Measurements from ENCODE around the gene FBXL17.

The FBXL17 gene

DNA sequence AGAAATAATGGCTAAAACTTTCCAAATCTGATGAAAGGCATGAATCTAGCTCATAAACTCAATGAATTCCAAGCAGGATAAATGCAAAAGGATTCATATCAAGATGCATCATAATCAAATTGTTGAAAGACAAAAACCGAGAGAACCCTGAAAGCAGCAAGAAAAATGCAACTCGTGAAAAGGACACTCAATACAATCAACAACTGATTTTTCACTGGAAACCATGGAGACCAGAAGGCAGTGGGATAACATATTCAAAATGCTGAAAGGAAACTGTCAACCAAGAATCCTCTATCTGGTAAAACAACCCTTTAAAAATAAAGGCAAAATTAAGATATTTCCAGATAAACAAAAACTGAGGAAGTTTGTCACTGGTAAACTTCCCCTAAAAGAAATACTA, 9.5 kb downstream of the FBXL17 start:
- no peak for DNase-seq

DNA sequence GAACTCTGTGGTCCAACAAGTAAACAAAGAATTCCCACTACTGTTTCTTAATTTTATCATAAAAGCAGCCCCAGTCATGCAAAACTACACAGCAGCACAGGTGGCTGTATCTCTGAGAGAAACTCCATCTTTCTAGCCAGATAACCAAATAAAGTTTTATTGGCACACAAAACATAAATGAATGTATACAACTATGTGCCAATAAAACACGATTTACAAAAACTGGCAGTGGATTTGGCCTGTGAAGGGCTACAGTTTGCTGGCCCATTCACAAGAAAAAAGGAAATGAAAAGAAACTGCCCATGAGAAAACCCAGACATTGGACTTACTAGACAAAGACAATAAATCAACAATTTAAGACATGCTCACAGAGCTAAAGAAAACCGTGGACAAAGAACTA, 10.6 kb downstream of the FBXL17 start:
- DNase-seq = no peak

DNA sequence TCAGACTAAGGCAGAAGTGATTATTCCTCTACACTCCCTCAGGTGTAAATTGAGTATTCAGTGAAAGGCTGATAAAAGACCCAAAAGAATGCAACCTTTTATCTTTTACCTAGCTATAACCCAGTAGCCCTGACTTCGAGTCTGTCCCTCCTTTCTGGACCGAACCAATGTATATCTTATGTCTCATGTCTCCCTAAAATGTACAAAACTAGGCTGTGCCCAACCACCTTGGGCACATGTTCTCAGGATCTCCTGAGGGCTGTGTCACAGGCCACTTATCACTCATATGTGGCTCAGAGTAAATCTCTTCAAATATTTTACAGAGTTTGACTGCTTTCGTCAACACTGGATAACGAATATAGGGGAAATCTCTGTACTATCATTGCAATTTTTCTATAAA, 12.7 kb downstream of the FBXL17 start:
- DNase-seq = no peak

DNA sequence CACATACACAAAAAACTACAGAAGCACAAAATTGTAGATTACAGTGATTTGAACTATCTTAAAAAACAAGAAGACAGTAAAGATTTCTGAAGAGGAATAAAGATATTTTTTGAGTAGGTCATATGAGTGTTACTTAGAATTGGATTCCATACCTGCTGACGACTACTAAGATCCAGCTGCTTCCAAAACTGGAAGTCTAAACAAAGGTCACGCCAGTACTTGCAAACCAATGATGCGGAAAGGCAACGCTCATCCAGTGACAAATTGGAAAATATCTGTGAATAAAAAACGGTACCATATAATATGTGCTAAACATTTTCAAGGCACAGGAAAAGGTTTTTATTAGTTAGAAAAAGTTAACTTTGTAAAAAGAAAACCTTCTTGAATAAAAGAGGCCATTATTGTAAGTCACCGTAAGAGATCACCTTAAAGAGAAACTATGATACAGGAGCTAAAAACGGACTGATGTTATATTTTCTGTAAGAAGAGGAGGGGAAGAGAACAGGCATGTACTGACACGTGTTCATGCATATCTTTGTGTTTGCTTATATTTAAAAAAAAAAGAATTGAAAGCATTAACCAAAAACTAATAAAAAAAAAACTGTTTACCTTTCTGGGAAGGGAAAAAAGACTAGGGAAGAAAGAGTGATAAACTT, 14.1 kb downstream of the FBXL17 start:
- DNase-seq = peak in 1 of 3 experiments; percentile 43

DNA sequence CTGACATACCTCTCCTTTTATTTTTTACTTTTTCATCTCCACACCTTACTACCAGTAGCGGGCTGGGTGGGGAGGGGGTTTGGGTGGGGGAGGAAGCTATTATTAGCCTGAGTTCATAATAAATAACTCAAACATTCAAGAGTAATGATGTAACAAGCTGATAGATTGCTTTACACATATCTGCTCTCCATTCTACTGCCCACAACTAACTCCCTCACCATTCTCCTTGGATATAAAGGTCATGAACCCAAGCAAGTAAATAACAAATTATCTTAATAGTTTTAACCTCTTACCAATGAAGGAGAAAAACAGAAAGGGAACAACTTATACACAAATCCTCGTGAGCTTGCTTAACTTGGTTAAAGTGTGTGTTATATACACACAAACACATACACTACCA, 15.4 kb downstream of the FBXL17 start:
- DNase-seq = no peak

DNA sequence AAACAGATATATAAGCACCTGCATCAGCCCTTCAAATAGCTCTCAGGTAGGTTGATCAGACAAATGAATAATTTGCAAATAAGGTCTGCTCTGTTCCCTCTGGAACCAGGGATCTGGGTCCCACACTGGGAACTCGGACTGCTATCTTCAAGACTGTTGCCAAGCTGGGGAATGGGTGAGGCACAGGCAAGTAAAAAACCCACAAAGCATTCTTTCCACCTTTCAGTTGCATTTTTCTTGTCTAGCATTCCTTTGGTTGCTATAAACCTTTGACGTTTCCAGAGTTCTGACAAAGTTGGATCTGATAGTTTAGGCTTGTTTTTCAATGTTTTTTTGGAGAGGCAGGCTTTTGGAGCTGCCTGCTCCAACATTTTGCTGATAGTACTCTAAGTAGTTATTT, 20.1 kb downstream of the FBXL17 start:
- DNase-seq = no peak

DNA sequence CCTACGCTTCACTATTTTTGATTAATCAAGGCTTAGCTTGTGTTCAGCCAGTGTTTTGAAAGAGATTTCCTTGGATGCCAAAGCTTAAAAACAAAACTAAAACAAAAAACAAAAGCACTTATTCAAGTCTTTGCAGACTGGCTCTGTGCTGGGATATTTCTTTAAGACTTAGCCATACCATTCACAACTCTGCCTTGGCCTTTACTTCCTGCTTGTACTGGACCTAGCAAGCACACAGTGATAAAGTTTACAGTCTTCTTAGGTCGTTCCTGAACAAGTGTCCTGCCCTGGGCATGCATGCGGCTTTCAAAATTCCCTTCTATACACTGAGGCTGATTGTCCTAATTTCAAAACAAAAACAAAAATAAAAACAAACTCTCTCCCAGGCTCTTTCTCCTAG, 20.7 kb downstream of the FBXL17 start:
- no peak for DNase-seq

DNA sequence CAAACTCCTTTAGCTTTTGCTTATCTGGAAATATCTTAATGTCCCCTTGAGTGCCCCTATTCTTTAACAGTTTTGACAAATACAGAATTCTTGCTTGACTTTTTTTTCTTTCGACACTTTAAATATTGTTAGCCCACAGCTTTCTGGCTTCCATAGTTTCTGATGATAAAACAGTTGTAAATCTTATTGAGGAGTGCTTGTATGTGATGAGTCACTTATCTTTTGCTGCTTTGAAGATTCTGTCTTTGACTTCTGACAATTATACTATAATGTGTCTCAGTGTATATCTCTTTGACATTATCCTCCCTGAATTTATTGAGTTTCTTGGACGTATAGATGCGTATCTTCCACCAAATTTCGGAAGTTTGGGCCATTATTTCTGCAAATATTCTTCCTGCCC, 21.6 kb downstream of the FBXL17 start:
- DNase-seq = no peak

DNA sequence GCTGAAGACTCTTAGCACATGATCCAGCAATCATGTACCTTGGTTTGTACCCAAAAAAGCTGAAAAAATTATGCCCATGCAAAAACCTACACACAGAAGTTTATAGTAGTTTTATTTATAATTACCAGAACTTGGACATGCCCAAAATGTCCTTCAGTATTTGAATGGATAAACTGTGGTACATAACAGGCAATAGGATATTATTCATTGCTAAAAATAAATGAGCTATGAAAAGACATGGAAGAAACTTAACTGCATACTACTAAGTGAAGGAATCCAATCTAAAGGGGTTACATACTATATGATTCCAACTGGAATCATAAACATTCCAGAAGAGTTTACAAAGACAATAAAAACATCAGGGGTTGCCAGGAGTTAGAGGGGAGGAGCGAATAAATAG, 25.6 kb downstream of the FBXL17 start:
- DNase-seq = no peak

DNA sequence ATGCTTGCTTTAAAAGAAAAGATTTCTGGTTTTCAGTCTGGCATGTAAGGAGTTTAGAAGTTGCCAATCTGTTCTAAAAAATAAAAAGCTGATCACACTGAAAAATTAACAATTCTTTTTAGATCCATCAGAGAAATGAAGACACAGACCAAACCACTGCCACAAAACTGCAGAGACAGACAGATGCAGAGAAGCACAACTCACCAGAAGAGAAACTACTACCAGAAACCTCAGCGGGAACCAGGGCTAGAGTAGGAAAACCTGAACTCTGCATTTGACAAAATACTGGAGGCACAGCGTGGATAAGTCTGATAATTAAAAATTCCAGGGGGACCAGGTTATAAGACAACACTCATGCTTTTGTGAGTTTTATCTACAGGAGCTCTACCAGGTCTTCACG, 28.8 kb downstream of the FBXL17 start:
- DNase-seq = no peak

DNA sequence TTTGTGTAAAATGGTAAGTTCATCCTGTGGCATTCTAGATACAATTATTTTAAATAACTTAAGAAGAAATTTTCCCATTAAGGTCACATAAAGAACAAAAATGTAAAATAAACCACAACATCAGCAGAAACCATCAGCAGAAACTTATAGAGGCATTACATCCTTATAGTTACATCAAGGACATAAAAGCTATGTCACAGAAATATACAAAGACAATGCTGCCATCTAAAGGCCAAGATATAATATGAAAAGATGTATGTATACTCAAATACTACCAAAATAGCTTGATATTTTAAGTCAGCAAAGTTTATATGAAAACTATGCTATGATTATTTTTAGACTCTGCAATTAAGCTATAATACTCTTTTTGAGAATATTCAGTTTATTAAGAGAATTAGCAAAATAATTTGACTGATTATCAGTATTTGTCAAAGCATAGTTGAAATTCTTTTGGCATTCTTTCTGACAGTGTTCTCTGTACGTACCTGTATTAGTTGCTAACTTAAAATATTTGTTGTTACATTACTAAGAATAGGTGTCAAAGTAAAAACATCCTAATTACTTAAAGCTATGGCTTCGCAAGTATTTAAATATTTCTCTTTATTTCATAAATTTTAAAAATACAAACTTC, 36.2 kb downstream of the FBXL17 start:
- DNase-seq = peak; percentile 2 to 64 (median 38)

DNA sequence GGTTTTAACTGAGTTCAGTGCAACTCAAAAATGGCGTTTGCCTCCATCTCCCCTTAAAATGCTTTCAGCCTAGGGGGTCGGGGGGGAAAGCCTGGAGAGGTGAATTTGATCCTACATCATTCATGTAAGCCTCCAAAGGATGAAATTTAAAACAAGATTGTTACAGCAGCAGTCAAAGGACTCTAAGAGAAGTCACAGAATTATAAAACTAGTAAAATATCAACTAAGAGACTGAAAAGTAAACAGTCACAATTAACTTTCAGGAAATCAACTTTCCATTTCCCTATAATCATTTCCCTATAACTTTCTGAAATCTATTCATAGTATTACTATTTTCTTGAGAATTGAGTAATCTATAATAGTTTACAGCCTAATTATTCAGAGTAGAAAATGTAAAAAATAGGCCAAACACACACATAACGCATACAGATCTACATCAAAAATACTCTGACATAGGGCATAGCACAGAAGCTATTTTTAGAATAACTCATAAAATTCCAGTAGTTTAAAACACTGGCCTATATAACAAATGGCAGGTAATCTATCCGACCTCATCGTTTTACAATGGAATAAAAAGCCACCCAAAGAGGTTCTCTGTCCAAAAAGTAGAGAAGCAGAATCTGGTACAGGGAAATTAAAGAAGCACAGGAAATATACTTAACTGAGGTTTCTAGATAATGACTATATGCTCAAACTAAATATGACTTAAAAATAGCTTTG, 37.6 kb downstream of the FBXL17 start:
- no peak for DNase-seq

DNA sequence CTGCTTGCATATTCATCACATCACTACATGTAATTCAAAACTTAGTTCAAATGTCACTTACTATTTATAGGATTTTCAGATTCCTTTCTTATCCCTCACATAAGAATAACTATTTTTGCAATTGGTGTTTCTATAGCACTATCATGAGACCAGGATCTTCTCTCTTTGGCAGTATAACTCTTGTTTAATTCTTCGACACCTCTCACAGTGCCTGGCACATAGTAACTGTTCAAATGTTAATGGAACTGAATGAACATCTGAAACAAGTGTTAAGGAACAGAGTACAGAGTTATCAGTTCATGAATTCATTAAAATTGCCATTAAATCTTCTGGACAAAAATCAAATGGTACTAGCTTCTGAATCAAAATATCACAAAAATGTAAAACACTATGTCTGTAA, 40.0 kb downstream of the FBXL17 start:
- DNase-seq = no peak

DNA sequence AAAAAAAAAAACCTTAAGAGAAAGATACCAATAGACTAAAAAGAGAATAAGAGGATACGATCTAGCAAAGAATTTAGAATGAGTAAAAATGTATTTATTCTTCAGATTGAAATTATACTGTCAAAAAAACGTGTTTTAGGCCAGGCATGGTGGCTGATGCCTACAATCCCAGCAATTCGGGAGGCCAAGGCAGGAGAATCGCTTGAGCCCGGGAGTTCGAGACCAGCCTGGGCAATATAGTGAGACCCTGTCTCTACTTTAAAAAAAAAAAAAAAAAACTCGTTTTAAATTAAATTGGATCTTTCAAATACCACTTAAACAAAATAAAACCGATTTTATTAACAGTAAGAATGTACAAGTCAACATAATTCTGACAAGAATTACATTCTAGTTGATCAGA, 41.8 kb downstream of the FBXL17 start:
- no peak for DNase-seq

DNA sequence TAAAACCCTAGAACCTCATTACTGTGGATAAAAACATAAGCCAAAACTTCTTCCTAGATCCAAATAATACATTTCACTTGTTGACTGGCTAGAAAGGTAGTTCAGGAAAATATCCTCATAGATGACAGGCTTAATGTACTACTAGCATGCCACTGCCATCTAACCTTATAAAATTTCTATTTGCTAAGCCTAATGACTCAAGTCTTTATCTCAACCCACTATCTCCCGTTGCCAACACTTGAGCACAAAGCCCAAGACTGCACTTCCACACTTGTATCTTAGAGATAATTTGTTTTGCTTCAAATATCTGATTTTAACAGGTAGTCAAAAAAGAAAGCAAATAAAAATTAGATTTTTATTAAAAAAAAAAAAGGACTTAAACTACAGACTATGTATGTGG, 42.7 kb downstream of the FBXL17 start:
- no peak for DNase-seq

DNA sequence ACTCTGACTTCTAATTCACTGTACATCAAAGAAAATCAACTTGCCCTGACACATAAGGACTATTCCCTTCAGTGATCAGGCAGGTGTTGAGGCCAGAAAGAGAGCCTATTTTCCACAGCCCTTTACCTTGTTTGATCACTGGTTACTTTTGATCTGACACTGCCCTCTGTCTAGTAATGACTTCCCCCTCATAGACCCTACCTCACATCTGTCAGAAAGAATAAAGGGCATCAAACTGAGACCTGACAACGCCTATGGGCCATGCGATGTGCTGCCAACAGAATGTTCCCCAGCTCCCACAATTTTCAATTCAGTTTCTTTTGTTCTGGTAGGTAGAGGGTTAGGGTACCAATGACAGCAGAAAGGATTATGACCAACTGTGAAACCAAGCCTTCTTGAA, 47.7 kb downstream of the FBXL17 start:
- peak in 1 of 3 experiments; percentile 2 for DNase-seq

DNA sequence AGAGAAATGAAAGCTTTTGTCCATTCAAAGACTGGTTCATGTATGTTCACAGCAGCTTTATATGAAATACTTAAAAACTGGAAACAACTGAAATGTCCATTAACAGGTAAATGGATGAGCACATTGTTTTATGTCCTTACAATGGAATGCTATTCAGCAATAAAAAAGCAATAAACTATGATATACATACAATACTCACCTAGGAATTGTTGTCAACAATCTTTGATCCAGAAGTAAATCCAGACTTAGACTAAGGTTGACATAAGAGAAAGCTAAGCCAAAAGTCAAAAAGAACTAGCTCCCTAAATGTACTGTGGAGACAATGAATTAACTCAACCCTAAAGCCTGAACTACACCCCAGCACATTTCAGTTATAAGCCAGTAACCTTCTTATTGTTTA, 54.9 kb downstream of the FBXL17 start:
- no peak for DNase-seq

DNA sequence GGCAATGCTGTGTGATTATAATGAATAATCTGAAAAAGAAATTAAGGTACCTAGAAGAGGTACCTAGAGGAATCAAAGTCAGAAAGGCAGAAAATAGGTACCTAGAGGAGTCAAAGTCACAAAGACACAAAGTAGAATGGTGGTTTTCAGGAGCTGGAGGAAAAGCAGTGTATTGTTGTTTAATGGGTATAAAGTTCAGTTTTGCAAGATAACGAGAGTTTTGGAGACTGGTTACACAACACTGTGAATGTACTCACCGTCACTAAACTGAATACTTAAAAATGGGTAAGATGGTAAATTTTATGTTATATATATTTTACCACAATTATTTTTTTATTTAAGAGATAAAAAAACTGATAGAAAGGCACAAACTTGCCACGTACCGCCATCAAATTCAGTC, 57.0 kb downstream of the FBXL17 start:
- no peak for DNase-seq

DNA sequence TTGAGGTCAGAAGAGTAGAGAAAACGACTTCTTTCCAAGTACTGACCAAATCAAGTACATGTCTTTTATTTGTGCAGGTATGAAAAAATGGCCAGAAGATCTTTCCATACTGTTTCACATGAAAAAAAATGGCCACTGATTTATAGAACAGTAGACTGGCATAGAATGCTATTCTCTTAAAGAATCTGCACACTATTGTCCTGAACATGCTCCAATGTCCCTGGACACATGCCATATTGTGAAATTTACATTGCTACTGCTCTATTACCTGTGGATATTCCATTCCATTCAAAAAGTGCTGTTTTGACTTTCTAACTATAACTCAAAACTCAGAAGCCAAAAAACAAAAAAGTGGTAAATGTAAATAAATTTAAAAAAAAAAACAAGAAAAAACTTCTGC, 60.6 kb downstream of the FBXL17 start:
- DNase-seq = no peak

DNA sequence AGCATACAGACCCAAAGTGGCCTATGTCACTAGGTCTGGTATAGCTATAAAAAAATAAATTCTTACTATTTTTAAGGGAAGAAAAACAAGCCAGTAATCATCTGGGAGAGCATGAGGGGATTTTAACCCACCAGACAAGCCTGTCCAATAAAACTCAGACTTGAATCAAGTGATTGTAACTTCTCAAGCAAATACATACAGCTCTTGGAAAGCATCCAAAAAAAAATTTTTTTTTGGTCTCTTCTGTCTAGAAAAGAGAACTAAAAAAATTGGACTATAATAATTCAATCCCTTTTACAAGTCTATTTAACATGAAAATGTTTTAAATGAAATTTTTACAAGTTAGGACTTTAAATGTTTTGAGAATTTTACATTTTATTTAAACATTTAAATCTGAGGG, 61.7 kb downstream of the FBXL17 start:
- DNase-seq = peak in 1 of 3 experiments; percentile 6

DNA sequence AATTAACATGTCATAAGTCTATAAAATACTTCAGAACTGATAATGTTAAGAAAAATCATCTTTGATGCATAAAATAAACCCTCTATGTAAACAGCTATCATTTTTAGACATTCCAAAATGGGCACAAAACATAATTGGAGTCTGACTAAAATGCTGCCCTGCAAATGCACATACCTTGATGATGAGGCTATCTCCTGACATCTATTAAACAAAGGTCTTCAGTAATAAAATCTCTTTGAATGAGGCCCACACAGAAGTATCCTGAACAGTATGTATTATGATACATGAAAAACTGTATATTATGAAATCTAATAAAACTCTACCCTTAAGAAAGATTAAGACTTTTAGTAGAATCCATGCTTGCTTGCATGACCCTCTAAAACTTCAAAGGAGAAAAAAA, 66.1 kb downstream of the FBXL17 start:
- DNase-seq = no peak

DNA sequence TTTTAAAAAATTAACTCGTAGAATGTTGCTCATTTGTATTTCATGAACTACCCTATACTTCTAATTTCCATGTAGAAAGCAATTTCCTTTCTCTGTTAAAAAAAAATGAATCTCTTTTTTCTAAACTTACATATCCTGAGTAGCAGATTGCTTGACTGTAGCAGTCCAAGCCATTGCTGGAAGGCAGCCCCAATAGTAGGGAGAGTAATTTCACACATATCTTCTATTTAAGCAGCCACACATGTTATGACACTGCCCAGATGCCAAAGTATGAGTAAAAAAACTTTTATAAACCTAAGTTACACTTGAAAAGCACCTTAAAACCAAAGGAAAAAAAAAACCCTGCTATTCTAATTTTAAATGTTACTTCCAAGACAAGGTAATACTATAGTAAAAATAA, 69.6 kb downstream of the FBXL17 start:
- DNase-seq = no peak

DNA sequence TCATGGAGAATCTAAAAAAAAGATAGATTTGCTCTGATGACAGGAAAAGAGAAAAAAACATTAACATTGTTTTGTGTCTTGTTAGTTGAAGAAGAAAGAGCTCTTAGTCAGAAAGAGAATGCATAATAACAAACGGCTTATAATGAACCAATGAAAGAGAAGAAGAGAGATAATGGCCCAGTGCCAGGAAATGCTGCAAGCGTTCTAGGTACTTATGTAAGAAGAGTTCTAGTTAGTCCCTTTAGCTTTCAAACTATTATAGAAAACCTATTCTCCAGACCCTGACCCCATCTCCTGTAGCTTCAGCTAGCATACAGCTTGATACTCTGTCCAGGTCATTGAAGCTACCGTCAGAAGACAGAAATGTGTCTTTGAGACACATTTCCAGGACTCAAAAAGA, 70.2 kb downstream of the FBXL17 start:
- no peak for DNase-seq

DNA sequence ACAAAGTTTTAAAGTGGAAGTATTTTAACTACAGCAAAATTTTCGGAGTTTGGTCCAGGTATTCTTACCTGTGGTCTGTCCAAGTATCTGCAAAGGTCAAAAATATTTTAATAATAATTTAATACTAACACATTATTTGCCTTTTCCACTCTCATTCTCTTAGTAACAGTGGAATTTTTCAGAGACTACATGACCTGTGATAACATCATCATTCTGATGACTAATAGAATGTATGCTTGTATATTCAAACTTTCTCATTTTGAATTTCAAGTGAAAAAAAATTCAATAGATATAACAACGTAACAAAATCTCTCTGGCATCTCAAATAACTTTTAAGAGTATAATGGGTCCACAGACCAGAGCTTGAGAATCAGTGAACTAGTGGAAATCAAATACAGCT, 78.3 kb downstream of the FBXL17 start:
- DNase-seq = no peak

DNA sequence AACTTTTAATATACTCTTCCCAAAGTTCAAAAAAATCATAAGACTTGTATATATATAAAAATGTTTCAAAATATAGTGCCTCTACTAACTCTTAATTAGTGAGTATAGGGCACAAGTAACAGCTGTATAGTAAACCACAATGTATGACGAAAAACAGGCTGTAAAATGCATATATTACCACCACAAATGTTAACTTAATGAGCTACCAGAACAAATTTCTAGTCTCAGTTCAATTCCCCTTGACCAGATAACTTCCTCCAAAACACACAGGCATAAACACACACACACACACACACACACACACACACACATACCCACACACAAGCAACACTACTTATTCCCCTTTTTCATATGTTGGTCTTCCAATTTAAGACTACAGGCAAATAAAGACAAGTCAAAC, 78.8 kb downstream of the FBXL17 start:
- no peak for DNase-seq

Data from NCI-H1417 (cell line).